GM23338 (cell line): ENCODE measurements around the gene SIPA1. TPM values are rescaled to one million over a fixed set of nuclear protein-coding genes. Genes with fewer than 3 reads are reported as not detected.
"Not testable (repeated sequence)": the region's sequence is repeated elsewhere in the genome, so short reads cannot be mapped to it uniquely, and the experiment has no call there.

Experiments used
- ATAC-seq: fragments of 200-7000 bp; cut with Tn5 transposase; 3 replicates; pipeline ENCODE4 v1.9.1; 2020
- DNase-seq: peaks from one replicate; pipeline ENCODE4 v3.0.0-alpha.2; 2015; ENCODE audit warnings: low spot score
- H2AFZ ChIP-seq: fragments of 200-600 bp; sonication (generic); 2 replicates; pipeline ENCODE4 v1.8.0; 2016; ENCODE audit warnings: antibody characterized with exemption, mild to moderate bottlenecking, moderate library complexity
- H3F3A ChIP-seq: fragments of 200-600 bp; sonication (generic); replicated peaks from 2 replicates; pipeline ENCODE4 v1.8.0; 2017; ENCODE audit warnings: antibody characterized with exemption, mixed run types, low read depth
- H3K27ac ChIP-seq: fragments of 200-600 bp; sonication (generic); 2 replicates; pipeline ENCODE4 v1.6.1; 2016; ENCODE audit warnings: low read depth
- H3K27me3 ChIP-seq: fragments of 200-600 bp; sonication (generic); 2 replicates; pipeline ENCODE4 v1.8.0; 2016; ENCODE audit warnings: mild to moderate bottlenecking, mixed run types, moderate library complexity; ENCODE audit not compliant: insufficient read depth
- H3K36me3 ChIP-seq: fragments of 200-600 bp; sonication (generic); 2 replicates; pipeline ENCODE4 v1.8.0; 2016; ENCODE audit warnings: mild to moderate bottlenecking; ENCODE audit not compliant: insufficient read depth
- H3K4me1 ChIP-seq: fragments of 200-600 bp; sonication (generic); 2 replicates; pipeline ENCODE4 v1.8.0; 2016; ENCODE audit warnings: mild to moderate bottlenecking, moderate library complexity; ENCODE audit not compliant: insufficient read depth
- H3K4me2 ChIP-seq: fragments of 200-600 bp; sonication (generic); 2 replicates; pipeline ENCODE4 v1.7.1; 2017; ENCODE audit warnings: mixed run types
- H3K4me3 ChIP-seq: fragments of 200-600 bp; sonication (generic); 2 replicates; pipeline ENCODE4 v1.6.1; 2016; ENCODE audit warnings: mixed run types
- H3K79me2 ChIP-seq: fragments of 200-600 bp; sonication (generic); replicated peaks from 2 replicates; pipeline ENCODE4 v1.8.0; 2017; ENCODE audit warnings: mild to moderate bottlenecking; ENCODE audit not compliant: insufficient read depth
- H3K9me2 ChIP-seq: fragments of 200-600 bp; sonication (generic); 2 replicates; pipeline ENCODE4 v1.8.0; 2017; ENCODE audit not compliant: insufficient read depth
- H4K20me1 ChIP-seq: fragments of 200-600 bp; sonication (generic); replicated peaks from 2 replicates; pipeline ENCODE4 v1.8.0; 2017; ENCODE audit warnings: mild to moderate bottlenecking; ENCODE audit not compliant: insufficient read depth
- H3K27ac Mint-ChIP-seq: 2 replicates; pipeline ENCODE4 v1.8.0; 2020; ENCODE audit warnings: inconsistent platforms, mild to moderate bottlenecking, moderate library complexity, mixed read lengths
- H3K27me3 Mint-ChIP-seq: 3 replicates; pipeline ENCODE4 v1.8.0; 2022; ENCODE audit warnings: low read depth, mild to moderate bottlenecking, moderate library complexity, mixed read lengths, inconsistent platforms; ENCODE audit not compliant: insufficient read depth, poor library complexity
- H3K36me3 Mint-ChIP-seq: 3 replicates; pipeline ENCODE4 v1.8.0; 2021; ENCODE audit warnings: low read depth, mild to moderate bottlenecking, inconsistent platforms, moderate library complexity, mixed read lengths
- H3K4me1 Mint-ChIP-seq: 3 replicates; pipeline ENCODE4 v1.8.0; 2020; ENCODE audit warnings: mild to moderate bottlenecking, inconsistent platforms, mixed read lengths
- H3K4me3 Mint-ChIP-seq: 3 replicates; pipeline ENCODE4 v1.8.0; 2021; ENCODE audit warnings: moderate library complexity, mild to moderate bottlenecking, inconsistent platforms, mixed read lengths
- H3K9me3 Mint-ChIP-seq: 3 replicates; pipeline ENCODE4 v1.8.0; 2020; ENCODE audit warnings: moderate library complexity, mild to moderate bottlenecking, inconsistent platforms, mixed read lengths
- CREB1 ChIP-seq: fragments of 250-450 bp; sonication (Bioruptor Pico); IDR thresholded peaks from 2 replicates; pipeline ENCODE4 v1.5.0; 2020; ENCODE audit warnings: low read depth, mild to moderate bottlenecking, moderate library complexity
- ETS1 ChIP-seq: IDR thresholded peaks from 2 replicates; pipeline ENCODE4 v1.6.1; 2016; ENCODE audit warnings: antibody characterized with exemption
- EZH2 ChIP-seq: fragments of 200-600 bp; sonication (generic); IDR thresholded peaks from one replicate; pipeline ENCODE4 v1.8.0; 2017; ENCODE audit warnings: antibody characterized with exemption, mild to moderate bottlenecking, low read depth; ENCODE audit not compliant: unreplicated experiment
- JUNB ChIP-seq: IDR thresholded peaks from one replicate; pipeline ENCODE4 v1.6.1; 2016; ENCODE audit warnings: antibody characterized with exemption; ENCODE audit not compliant: unreplicated experiment
- NANOG ChIP-seq: IDR thresholded peaks from 2 replicates; pipeline ENCODE4 v1.6.1; 2016; ENCODE audit warnings: antibody characterized with exemption, borderline replicate concordance
- POLR2AphosphoS5 ChIP-seq: IDR thresholded peaks from 2 replicates; pipeline ENCODE4 v1.6.1; 2016; ENCODE audit warnings: antibody characterized with exemption, low read depth
- STAT1 ChIP-seq: IDR thresholded peaks from one replicate; pipeline ENCODE4 v1.6.1; 2016; ENCODE audit warnings: antibody characterized with exemption; ENCODE audit not compliant: unreplicated experiment
- ZNF114 ChIP-seq: fragments of 250-450 bp; sonication (Bioruptor Pico); IDR thresholded peaks from 2 replicates; pipeline ENCODE4 v1.5.0; 2020; ENCODE audit warnings: mild to moderate bottlenecking, moderate library complexity
- polyA plus RNA-seq: library from polyadenylated mRNA; unstranded; fragments of >200 nt; fragmentation: Nextera tagmentation; extraction: Ambion mirVana; gene quantifications from 2 replicates; pipeline ENCODE4 v1.2.1, GENCODE V29; 2016
- total RNA-seq: library from RNA; depleted of rRNA; stranded (reverse); fragments of >200 nt; shearing (Covaris generic); gene quantifications from 2 replicates; pipeline ENCODE4 v1.2.3, GENCODE V29; 2014
- TF ChIP-seq, protein P1 (sequence below): IDR thresholded peaks from one replicate; pipeline ENCODE4 v1.6.1; 2018; ENCODE audit warnings: antibody characterized with exemption; ENCODE audit not compliant: unreplicated experiment

SIPA1 gene
- total and polyA plus RNA-seq, 2 experiments from 2014 or later, result 50.1 to 54.6 TPM

- TF ChIP-seq NANOG (no peak), STAT1 (no peak), POLR2AphosphoS5 (no peak), ETS1 (no peak), ZNF114 (CRISPR knock-in tag) (no peak), CREB1 (CRISPR knock-in tag) (no peak)
- TF ChIP-seq, protein P1, sequence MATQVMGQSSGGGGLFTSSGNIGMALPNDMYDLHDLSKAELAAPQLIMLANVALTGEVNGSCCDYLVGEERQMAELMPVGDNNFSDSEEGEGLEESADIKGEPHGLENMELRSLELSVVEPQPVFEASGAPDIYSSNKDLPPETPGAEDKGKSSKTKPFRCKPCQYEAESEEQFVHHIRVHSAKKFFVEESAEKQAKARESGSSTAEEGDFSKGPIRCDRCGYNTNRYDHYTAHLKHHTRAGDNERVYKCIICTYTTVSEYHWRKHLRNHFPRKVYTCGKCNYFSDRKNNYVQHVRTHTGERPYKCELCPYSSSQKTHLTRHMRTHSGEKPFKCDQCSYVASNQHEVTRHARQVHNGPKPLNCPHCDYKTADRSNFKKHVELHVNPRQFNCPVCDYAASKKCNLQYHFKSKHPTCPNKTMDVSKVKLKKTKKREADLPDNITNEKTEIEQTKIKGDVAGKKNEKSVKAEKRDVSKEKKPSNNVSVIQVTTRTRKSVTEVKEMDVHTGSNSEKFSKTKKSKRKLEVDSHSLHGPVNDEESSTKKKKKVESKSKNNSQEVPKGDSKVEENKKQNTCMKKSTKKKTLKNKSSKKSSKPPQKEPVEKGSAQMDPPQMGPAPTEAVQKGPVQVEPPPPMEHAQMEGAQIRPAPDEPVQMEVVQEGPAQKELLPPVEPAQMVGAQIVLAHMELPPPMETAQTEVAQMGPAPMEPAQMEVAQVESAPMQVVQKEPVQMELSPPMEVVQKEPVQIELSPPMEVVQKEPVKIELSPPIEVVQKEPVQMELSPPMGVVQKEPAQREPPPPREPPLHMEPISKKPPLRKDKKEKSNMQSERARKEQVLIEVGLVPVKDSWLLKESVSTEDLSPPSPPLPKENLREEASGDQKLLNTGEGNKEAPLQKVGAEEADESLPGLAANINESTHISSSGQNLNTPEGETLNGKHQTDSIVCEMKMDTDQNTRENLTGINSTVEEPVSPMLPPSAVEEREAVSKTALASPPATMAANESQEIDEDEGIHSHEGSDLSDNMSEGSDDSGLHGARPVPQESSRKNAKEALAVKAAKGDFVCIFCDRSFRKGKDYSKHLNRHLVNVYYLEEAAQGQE, result no peak
Observed at GRCh38 chr11:65660038-65660437, 22.1 kb downstream of the SIPA1 start (continued).

- H3K27ac ChIP-seq, result not testable (repeated sequence)
- peaks cover 15% of the 10 kb centered on the region; the same call in 1 of the 2 replicates for H3K36me3 ChIP-seq
Observed at GRCh38 chr11:65660908-65661307, 23.0 kb downstream of the SIPA1 start.

GRCh38 chr11:65661599-65662246 lies 23.8 kb downstream of the SIPA1 start:
- Histone ChIP-seq H3K4me3 (peak overlapping the region; percentile 95), H3K36me3 (peaks cover 15% of the 10 kb centered on the region; the same call in 1 of the 2 replicates), H3K27ac (0 out of 2 replicates have a peak overlapping the region, but pooled peaks have one; percentile 39), H2AFZ (no peak overlapping the region), H3K4me2 (peak overlapping the region; percentile 98), H3K27me3 (no peaks in the 10 kb centered on the region), H3K9me2 (no peaks in the 10 kb centered on the region), H3K4me1 (no peaks in the 10 kb centered on the region; the same call in 1 of the 2 replicates), H3F3A (0 out of 2 replicates have a peak, but pooled peaks cover 3% of the 10 kb centered on the region), H3K79me2 (peaks cover 14% of the 10 kb centered on the region), H4K20me1 (no peaks in the 10 kb centered on the region; the same call in 1 of the 2 replicates)
- Mint-ChIP-seq H3K9me3 (no peaks in the 10 kb centered on the region), H3K4me1 (peaks cover 7% of the 10 kb centered on the region), H3K27me3 (peaks cover 7% of the 10 kb centered on the region), H3K27ac (no peak overlapping the region), H3K4me3 (peak overlapping the region; percentile 84), H3K36me3 (peaks cover 42% of the 10 kb centered on the region)
- no peak for ATAC-seq
- DNase-seq, result no peak
- TF ChIP-seq JUNB, result no peak
- TF ChIP-seq EZH2, result no peak
- TF ChIP-seq POLR2AphosphoS5, result no peak
- no peak for TF ChIP-seq NANOG
- no peak for TF ChIP-seq CREB1 (CRISPR knock-in tag)

More at GRCh38 chr11:65660908-65661307, 23.0 kb downstream of the SIPA1 start:
- H3K9me3 Mint-ChIP-seq, H2AFZ ChIP-seq, H3K27me3 ChIP-seq, H4K20me1 ChIP-seq, H3F3A ChIP-seq, H3K9me2 ChIP-seq, H3K27me3 Mint-ChIP-seq, H3K27ac Mint-ChIP-seq, H3K4me2 ChIP-seq, H3K4me3 ChIP-seq, DNase-seq, H3K4me1 ChIP-seq, ATAC-seq, H3K4me1 Mint-ChIP-seq: not testable (repeated sequence)
- H3K4me3 Mint-ChIP-seq, result peak overlapping the region; percentile 84
- peaks cover 50% of the 10 kb centered on the region for H3K36me3 Mint-ChIP-seq
- peaks cover 14% of the 10 kb centered on the region for H3K79me2 ChIP-seq
